HAP-1 (cell line): ENCODE data around the gene ICE1.

ENCODE experiments used
- DNase-seq, 2 experiments: peaks; one replicate each; pipeline ENCODE4 v3.0.0-alpha.2; 2016 to 2020; ENCODE audit warnings: low spot score in 2 of 2
- H3K27me3 ChIP-seq: fragments of 250-450 bp; sonication (Bioruptor Pico); 2 replicates; pipeline ENCODE4 v1.5.1; 2020; ENCODE audit warnings: low read depth, mild to moderate bottlenecking, moderate library complexity
- H3K36me3 ChIP-seq: fragments of 250-450 bp; sonication (Bioruptor Pico); replicated peaks from 2 replicates; pipeline ENCODE4 v1.5.1; 2020; ENCODE audit warnings: mild to moderate bottlenecking
- H3K4me1 ChIP-seq: fragments of 250-450 bp; sonication (Bioruptor Pico); 2 replicates; pipeline ENCODE4 v1.5.1; 2020; ENCODE audit warnings: mild to moderate bottlenecking
- H3K4me3 ChIP-seq: fragments of 250-450 bp; sonication (Bioruptor Pico); 2 replicates; pipeline ENCODE4 v1.5.1; 2020; ENCODE audit warnings: mild to moderate bottlenecking, moderate library complexity
- H3K9me3 ChIP-seq: fragments of 250-450 bp; sonication (Bioruptor Pico); 2 replicates; pipeline ENCODE4 v1.5.1; 2020; ENCODE audit warnings: mild to moderate bottlenecking, moderate library complexity
- in situ Hi-C: fragments of 300-500 bp; cut with MboI; formaldehyde crosslinking; loops from 3 replicates; pipeline ENCODE4 v1.14.3; 2020; ENCODE audit warnings: low sequenced_read_pairs, inconsistent platforms, mixed read lengths

ICE1 gene

GRCh38 chr5:5437227-5438172 is 15.0 kb downstream of the ICE1 start:
- no peak overlapping the region for H3K4me3 ChIP-seq
- no peaks in the 10 kb centered on the region for H3K9me3 ChIP-seq
- no peaks in the 10 kb centered on the region for H3K4me1 ChIP-seq
- no peaks in the 10 kb centered on the region for H3K27me3 ChIP-seq
- in situ Hi-C loops, result no loop called here
- no peak for DNase-seq
- H3K36me3 ChIP-seq, result peaks cover 17% of the 10 kb centered on the region

- Histone ChIP-seq H3K4me1 (peaks cover 3% of the 10 kb centered on the region; the same call in 1 of the 2 replicates), H3K9me3 (no peaks in the 10 kb centered on the region), H3K4me3 (no peak overlapping the region), H3K36me3 (peaks cover 67% of the 10 kb centered on the region), H3K27me3 (no peaks in the 10 kb centered on the region)
- no peak for DNase-seq
- in situ Hi-C loops, result loop anchor here (25.0 kb wide), 1 partner anchor 1285 kb away; no protein-coding TSS in a partner anchor
Observed at GRCh38 chr5:5451863-5452262, 29.4 kb downstream of the ICE1 start.

GRCh38 chr5:5453131-5453530 is 30.7 kb downstream of the ICE1 start:
- H3K27me3 ChIP-seq, result no peaks in the 10 kb centered on the region
- in situ Hi-C loops, result loop anchor here (25.0 kb wide), 1 partner anchor 1284 kb away; no protein-coding TSS in a partner anchor
- H3K4me3 ChIP-seq, result no peak overlapping the region
- DNase-seq, result no peak
- no peaks in the 10 kb centered on the region for H3K9me3 ChIP-seq
- H3K36me3 ChIP-seq, result peaks cover 67% of the 10 kb centered on the region
- H3K4me1 ChIP-seq, result no peaks in the 10 kb centered on the region

- DNase-seq, result no peak
- Histone ChIP-seq H3K27me3 (no peaks in the 10 kb centered on the region), H3K4me1 (no peaks in the 10 kb centered on the region), H3K36me3 (peaks cover 69% of the 10 kb centered on the region), H3K4me3 (no peak overlapping the region), H3K9me3 (no peaks in the 10 kb centered on the region)
- in situ Hi-C loops, result loop anchor here (25.0 kb wide), 1 partner anchor 1283 kb away; no protein-coding TSS in a partner anchor
Observed at GRCh38 chr5:5454391-5454790, 31.9 kb downstream of the ICE1 start.

- H3K4me1 ChIP-seq, result no peaks in the 10 kb centered on the region
Observed at GRCh38 chr5:5456858-5457257, 34.4 kb downstream of the ICE1 start.

GRCh38 chr5:5460311-5460710 is 37.8 kb downstream of the ICE1 start:
- no peaks in the 10 kb centered on the region for H3K4me1 ChIP-seq
- in situ Hi-C loops, result loop anchor here (25.0 kb wide), 1 partner anchor 1277 kb away; no protein-coding TSS in a partner anchor
- H3K36me3 ChIP-seq, result peaks cover 70% of the 10 kb centered on the region
- no peaks in the 10 kb centered on the region for H3K27me3 ChIP-seq
- H3K9me3 ChIP-seq, result no peaks in the 10 kb centered on the region
- no peak overlapping the region for H3K4me3 ChIP-seq
- no peak for DNase-seq

More at GRCh38 chr5:5456858-5457257, 34.4 kb downstream of the ICE1 start:
- H3K27me3 ChIP-seq, result no peaks in the 10 kb centered on the region
- in situ Hi-C loops, result loop anchor here (25.0 kb wide), 1 partner anchor 1280 kb away; no protein-coding TSS in a partner anchor
- no peak overlapping the region for H3K4me3 ChIP-seq
- no peaks in the 10 kb centered on the region for H3K9me3 ChIP-seq
- peaks cover 74% of the 10 kb centered on the region for H3K36me3 ChIP-seq
- DNase-seq, result no peak

- no peak for DNase-seq
- in situ Hi-C loops, result loop anchor here (25.0 kb wide), 1 partner anchor 1276 kb away; no protein-coding TSS in a partner anchor
- Histone ChIP-seq H3K4me3 (no peak overlapping the region), H3K9me3 (no peaks in the 10 kb centered on the region), H3K36me3 (peaks cover 67% of the 10 kb centered on the region), H3K4me1 (no peaks in the 10 kb centered on the region), H3K27me3 (no peaks in the 10 kb centered on the region)
Observed at GRCh38 chr5:5461012-5461411, 38.5 kb downstream of the ICE1 start.

- in situ Hi-C loops, result loop anchor here (25.0 kb wide), 1 partner anchor 1273 kb away; no protein-coding TSS in a partner anchor
- Histone ChIP-seq H3K36me3 (peaks cover 65% of the 10 kb centered on the region), H3K4me3 (no peak overlapping the region), H3K4me1 (no peaks in the 10 kb centered on the region), H3K9me3 (no peaks in the 10 kb centered on the region), H3K27me3 (no peaks in the 10 kb centered on the region)
- DNase-seq, result no peak
Observed at GRCh38 chr5:5464036-5464715, 41.7 kb downstream of the ICE1 start.

- in situ Hi-C loops, result loop anchor here (25.0 kb wide), 1 partner anchor 1271 kb away; no protein-coding TSS in a partner anchor
- Histone ChIP-seq H3K36me3 (peaks cover 52% of the 10 kb centered on the region), H3K27me3 (no peaks in the 10 kb centered on the region), H3K4me3 (no peak overlapping the region), H3K9me3 (no peaks in the 10 kb centered on the region), H3K4me1 (no peaks in the 10 kb centered on the region)
- DNase-seq, result no peak
Observed at GRCh38 chr5:5466227-5466626, 43.8 kb downstream of the ICE1 start.

GRCh38 chr5:5467737-5468136 is 45.3 kb downstream of the ICE1 start:
- in situ Hi-C loops, result loop anchor here (25.0 kb wide), 1 partner anchor 1270 kb away; no protein-coding TSS in a partner anchor
- Histone ChIP-seq H3K4me3 (no peak overlapping the region), H3K36me3 (peaks cover 49% of the 10 kb centered on the region), H3K4me1 (no peaks in the 10 kb centered on the region), H3K9me3 (no peaks in the 10 kb centered on the region), H3K27me3 (no peaks in the 10 kb centered on the region)
- no peak for DNase-seq

GRCh38 chr5:5470933-5471332 is 48.5 kb downstream of the ICE1 start:
- H3K27me3 ChIP-seq, result no peaks in the 10 kb centered on the region
- no peak overlapping the region for H3K4me3 ChIP-seq
- no peaks in the 10 kb centered on the region for H3K4me1 ChIP-seq
- in situ Hi-C loops, result loop anchor here (25.0 kb wide), 1 partner anchor 1266 kb away; no protein-coding TSS in a partner anchor
- no peak for DNase-seq
- peaks cover 54% of the 10 kb centered on the region for H3K36me3 ChIP-seq
- H3K9me3 ChIP-seq, result no peaks in the 10 kb centered on the region

- H3K36me3 ChIP-seq, result peaks cover 56% of the 10 kb centered on the region
- in situ Hi-C loops, result loop anchor here (25.0 kb wide), 1 partner anchor 1264 kb away; no protein-coding TSS in a partner anchor
- no peak for DNase-seq
- no peaks in the 10 kb centered on the region for H3K9me3 ChIP-seq
- no peaks in the 10 kb centered on the region for H3K4me1 ChIP-seq
- H3K4me3 ChIP-seq, result no peak overlapping the region
- H3K27me3 ChIP-seq, result no peaks in the 10 kb centered on the region
Observed at GRCh38 chr5:5473226-5473625, 50.7 kb downstream of the ICE1 start.

GRCh38 chr5:5474961-5475360 is 52.5 kb downstream of the ICE1 start:
- in situ Hi-C loops, result loop anchor here (25.0 kb wide), 3 partner anchors 887 to 1262 kb away; no protein-coding TSS in a partner anchor

More at GRCh38 chr5:5474961-5475360, 52.5 kb downstream of the ICE1 start:
- Histone ChIP-seq H3K27me3 (no peaks in the 10 kb centered on the region), H3K4me1 (no peaks in the 10 kb centered on the region), H3K36me3 (peaks cover 57% of the 10 kb centered on the region), H3K4me3 (no peak overlapping the region), H3K9me3 (no peaks in the 10 kb centered on the region)
- DNase-seq, result no peak
